Measurements from ENCODE around the gene RASD2. TPM values are rescaled to one million over a fixed set of nuclear protein-coding genes. Genes with fewer than 3 reads are reported as not detected.

RASD2 gene
- total RNA-seq, 2 donors from 2014 or later: 12.9 to 24.5 TPM

DNA sequence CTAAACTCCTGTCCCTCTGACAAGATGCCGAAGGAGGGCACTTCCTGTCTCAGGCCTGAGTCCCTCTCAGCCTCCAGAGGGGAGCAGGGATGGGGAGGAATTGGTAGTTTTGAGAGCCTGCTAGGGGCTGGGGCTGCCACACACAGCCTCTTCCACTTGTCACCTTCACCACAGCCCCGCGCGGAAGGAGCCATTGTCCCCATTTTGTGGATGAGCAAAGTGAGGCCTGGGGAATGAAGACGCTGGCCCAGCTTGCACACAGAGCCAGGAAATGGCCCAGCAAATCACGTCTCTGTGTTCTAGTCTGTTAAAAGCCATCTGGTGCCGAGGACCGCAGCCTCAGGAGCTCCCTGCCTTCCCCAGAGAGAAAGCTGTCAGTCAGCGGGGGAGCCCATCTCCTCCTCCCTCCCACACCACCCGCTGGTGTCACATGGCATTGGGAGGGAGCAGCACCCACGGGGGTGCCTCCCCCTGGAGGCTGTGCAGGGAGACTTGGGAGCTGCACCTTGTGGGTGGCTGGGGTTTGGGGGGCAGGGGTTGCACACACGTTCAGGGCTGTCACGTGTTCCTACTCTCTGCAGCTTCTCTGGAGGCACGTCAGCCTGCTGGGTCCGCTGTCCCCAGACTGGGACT is 34.6 kb downstream of the RASD2 start:
- ATAC-seq: no peak
- intact Hi-C loops (cut with DNase I, micrococcal nuclease): loop anchor here in 1 of 2 donors (5.0 kb wide), 1 partner anchor 143 kb away; no protein-coding TSS in a partner anchor
- DNase-seq: no peak

- no peak for ATAC-seq
- intact Hi-C loops (cut with DNase I, micrococcal nuclease): loop anchor here in 1 of 2 donors (5.0 kb wide), 1 partner anchor 144 kb away; no protein-coding TSS in a partner anchor
- DNase-seq: no peak
Observed at GRCh38 chr22:35576671-35577070, 36.0 kb downstream of the RASD2 start.

- ATAC-seq (no peak), DNase-seq (no peak)
- intact Hi-C loops (cut with DNase I, micrococcal nuclease): loop anchor here in 1 of 2 donors (5.0 kb wide), 1 partner anchor 146 kb away; no protein-coding TSS in a partner anchor
Observed at GRCh38 chr22:35577799-35578659, 37.4 kb downstream of the RASD2 start.

DNA sequence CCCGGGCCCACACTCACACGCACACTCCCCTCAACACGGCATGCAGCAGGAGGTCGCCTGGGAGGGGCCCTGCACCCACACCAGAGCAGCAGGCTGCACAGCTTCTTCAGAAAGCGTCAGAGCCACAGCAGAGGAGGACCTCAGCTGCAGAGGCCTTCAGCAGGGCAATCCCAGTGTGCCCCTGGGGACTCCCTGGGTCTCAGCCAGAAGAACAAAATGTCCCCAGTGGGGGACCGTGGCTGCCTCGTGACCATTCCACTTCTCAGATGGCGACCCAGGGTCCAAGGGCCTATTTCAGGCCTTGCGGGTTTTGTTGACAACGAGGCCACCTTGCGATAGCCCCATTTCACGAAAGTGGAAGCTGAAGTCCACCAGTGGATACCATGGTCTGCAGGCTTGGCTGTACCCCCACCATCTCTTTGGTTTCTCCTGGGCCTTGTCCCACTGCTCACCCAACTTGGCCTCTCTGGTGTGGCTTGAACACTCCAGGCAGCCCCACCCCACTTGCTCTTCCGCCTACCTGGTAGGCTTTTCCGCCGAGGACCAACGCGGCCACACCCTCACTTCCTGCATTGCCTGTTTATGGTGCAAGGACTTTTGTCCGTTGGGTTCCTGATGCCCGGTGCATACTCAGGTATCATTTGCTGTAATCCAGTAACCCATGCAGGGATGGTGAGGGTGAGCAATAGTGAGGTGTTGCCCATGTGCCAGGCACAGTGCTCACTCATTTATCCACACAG is 38.4 kb downstream of the RASD2 start:
- DNase-seq (peak; percentile 58 to 70), ATAC-seq (peak; percentile 83)
- intact Hi-C loops (cut with DNase I, micrococcal nuclease): loop anchor here in 1 of 2 donors (5.0 kb wide), 1 partner anchor 147 kb away; no protein-coding TSS in a partner anchor

GRCh38 chr22:35580351-35581022 is 39.9 kb downstream of the RASD2 start:
- DNase-seq: no peak
- intact Hi-C loops (cut with DNase I, micrococcal nuclease): loop anchor here in 1 of 2 donors (10.0 kb wide), 1 partner anchor 236 kb away; no protein-coding TSS in a partner anchor
- no peak for ATAC-seq

GRCh38 chr22:35581023-35581413 is 40.4 kb downstream of the RASD2 start:
- peak; percentile 54 for ATAC-seq
- intact Hi-C loops (cut with DNase I, micrococcal nuclease): loop anchor here in 1 of 2 donors (10.0 kb wide), 1 partner anchor 236 kb away; no protein-coding TSS in a partner anchor
- no peak for DNase-seq

GRCh38 chr22:35582218-35582860 is 41.7 kb downstream of the RASD2 start:
- intact Hi-C loops (cut with DNase I, micrococcal nuclease): loop anchor here in 1 of 2 donors (2.0 to 10.0 kb wide), 2 partner anchors 152 to 238 kb away; no protein-coding TSS in a partner anchor
- ATAC-seq: peak; percentile 47

GRCh38 chr22:35582861-35583670 is 42.4 kb downstream of the RASD2 start:
- intact Hi-C loops (cut with DNase I, micrococcal nuclease): loop anchor here in 1 of 2 donors (2.0 to 10.0 kb wide), 2 partner anchors 152 to 238 kb away; no protein-coding TSS in a partner anchor
- peak; percentile 62 for ATAC-seq
- DNase-seq: peak; percentile 45 to 66

More at GRCh38 chr22:35582218-35582860, 41.7 kb downstream of the RASD2 start:
- DNase-seq: peak in 1 of 2 donors; percentile 34

- intact Hi-C loops (cut with DNase I, micrococcal nuclease): loop anchor here in 1 of 2 donors (10.0 kb wide), 1 partner anchor 242 kb away; no protein-coding TSS in a partner anchor
- DNase-seq (no peak), ATAC-seq (no peak)
Observed at GRCh38 chr22:35586771-35587170, 46.1 kb downstream of the RASD2 start.

- DNase-seq (peak in 1 of 2 donors; percentile 35), ATAC-seq (peak; percentile 53)
- intact Hi-C loops (cut with DNase I, micrococcal nuclease): loop anchor here in 1 of 2 donors (10.0 kb wide), 1 partner anchor 243 kb away; no protein-coding TSS in a partner anchor
Observed at GRCh38 chr22:35587447-35587870, 46.8 kb downstream of the RASD2 start.

- DNase-seq (no peak), ATAC-seq (no peak)
- intact Hi-C loops (cut with DNase I, micrococcal nuclease): loop anchor here in 1 of 2 donors (10.0 kb wide), 1 partner anchor 243 kb away; no protein-coding TSS in a partner anchor
Observed at GRCh38 chr22:35587896-35588295, 47.3 kb downstream of the RASD2 start.

DNA sequence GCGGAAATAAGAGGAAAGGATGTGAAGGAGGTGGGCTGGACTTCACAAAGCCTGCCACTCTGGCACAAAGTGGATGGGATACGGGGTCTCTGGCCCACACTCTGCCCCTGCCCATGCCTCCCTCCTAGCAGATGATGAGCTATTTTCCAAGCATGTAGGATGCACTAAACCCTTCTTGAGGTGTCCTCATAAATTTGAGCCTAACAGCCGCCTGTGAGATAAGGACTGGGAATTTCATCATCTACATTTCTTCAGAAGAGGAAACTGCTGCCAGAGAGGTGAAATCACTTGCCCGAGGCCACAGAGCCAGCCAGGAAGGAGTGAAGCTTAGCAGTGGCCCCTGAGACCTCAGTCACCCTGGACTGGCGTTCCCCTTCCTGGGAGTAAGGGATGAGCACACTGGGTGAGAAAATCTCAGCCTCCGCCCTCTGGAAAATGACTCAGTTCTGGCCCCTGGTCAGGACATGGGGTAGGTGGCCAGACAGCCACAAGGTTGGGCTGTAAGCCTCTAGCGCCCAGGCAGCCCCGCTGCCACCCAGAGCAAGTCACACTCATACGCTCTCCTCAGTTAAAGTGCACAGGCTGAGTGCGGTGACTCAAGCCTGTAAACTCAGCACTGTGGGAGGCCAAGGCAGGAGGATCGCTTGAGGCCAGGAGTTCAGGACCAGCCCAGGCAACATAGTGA is 48.6 kb downstream of the RASD2 start:
- ATAC-seq (peak; percentile 39), DNase-seq (no peak)
- intact Hi-C loops (cut with DNase I, micrococcal nuclease): loop anchor here in 1 of 2 donors (10.0 kb wide), 1 partner anchor 244 kb away; no protein-coding TSS in a partner anchor

DNA sequence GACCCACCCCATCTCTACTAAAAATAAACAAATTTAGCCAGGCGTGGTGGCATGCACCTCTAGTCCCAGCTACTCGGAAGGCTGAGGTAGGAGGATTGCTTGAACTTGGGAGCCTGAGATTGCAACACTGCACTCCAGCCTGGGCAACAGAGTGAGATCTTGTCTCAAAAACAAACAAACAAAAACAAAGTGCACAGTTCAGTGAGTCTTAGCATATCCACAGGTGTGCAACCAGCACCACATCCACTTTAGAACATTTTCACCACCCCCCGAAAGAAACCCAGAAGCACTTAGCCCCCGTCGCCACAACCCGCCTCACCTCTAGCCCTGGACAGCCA is 49.1 kb downstream of the RASD2 start:
- intact Hi-C loops (cut with DNase I, micrococcal nuclease): loop anchor here in 1 of 2 donors (10.0 kb wide), 1 partner anchor 245 kb away; no protein-coding TSS in a partner anchor
- DNase-seq (no peak), ATAC-seq (no peak)

GRCh38 chr22:35590634-35591295 is 50.1 kb downstream of the RASD2 start:
- ATAC-seq: no peak
- DNase-seq: no peak

GRCh38 chr22:35591714-35592417 is 51.2 kb downstream of the RASD2 start:
- DNase-seq: no peak
- intact Hi-C loops (cut with DNase I, micrococcal nuclease): no loop called here
- no peak for ATAC-seq

More at GRCh38 chr22:35590634-35591295, 50.1 kb downstream of the RASD2 start:
- intact Hi-C loops (cut with DNase I, micrococcal nuclease): no loop called here
